Activated T-cell treated with anti-CD3 and anti-CD28 coated beads, Interleukin-2, amount 50 U/mL, for 72 hours (primary cell): ENCODE measurements around the gene ASB16. TPM values are rescaled to one million over a fixed set of nuclear protein-coding genes. Genes with fewer than 3 reads are reported as not detected.

Source experiments
- ATAC-seq, 2 donors: fragments of 150-1000 bp; cut with Tn5 transposase; replicated peaks in 1 of 2; 2 replicates each; pipeline ENCODE4 v1.10.0; 2021; ENCODE audit warnings: moderate library complexity in 2 of 2, mild to moderate bottlenecking in 1 of 2
- DNase-seq, 2 donors: peaks; one replicate each; pipeline ENCODE4 v3.0.0; 2021 to 2022; ENCODE audit warnings: mixed read lengths in 1 of 2
- H3K27ac Mint-ChIP-seq: one replicate; pipeline ENCODE4 v1.8.0; 2022; ENCODE audit warnings: mild to moderate bottlenecking, moderate library complexity, mixed read lengths
- H3K27me3 Mint-ChIP-seq: one replicate; pipeline ENCODE4 v1.8.0; 2022; ENCODE audit warnings: low read depth, mixed read lengths
- H3K36me3 Mint-ChIP-seq, 2 donors: one replicate each; pipeline ENCODE4 v1.8.0; 2022; ENCODE audit warnings: mixed read lengths in 2 of 2, mild to moderate bottlenecking in 1 of 2; ENCODE audit not compliant: insufficient read depth in 2 of 2
- H3K4me1 Mint-ChIP-seq: one replicate; pipeline ENCODE4 v1.8.0; 2022; ENCODE audit warnings: low read depth, mixed read lengths
- H3K4me3 Mint-ChIP-seq, 2 donors: one replicate each; pipeline ENCODE4 v1.8.0; 2022; ENCODE audit warnings: mild to moderate bottlenecking in 2 of 2, mixed read lengths in 2 of 2, moderate library complexity in 2 of 2
- H3K9me3 Mint-ChIP-seq, 2 donors: one replicate each; pipeline ENCODE4 v1.8.0; 2022; ENCODE audit warnings: mixed read lengths in 2 of 2
- total RNA-seq, 2 donors: library from RNA; stranded (reverse); gene quantifications; one replicate each; pipeline ENCODE4 v1.2.3, GENCODE V29; 2022

The ASB16 gene
- total RNA-seq, 2 donors from 2014 or later, result 0.34 to 0.44 TPM

- Mint-ChIP-seq H3K4me3 (peak within 1 kb of the TSS; percentile 92 to 95), H3K9me3 (no peaks in the 10 kb centered on the region), H3K36me3 (peaks cover 7% of the 10 kb centered on the region in 2 donors), H3K4me1 (peaks cover 50% of the 10 kb centered on the region), H3K27me3 (no peaks in the 10 kb centered on the region), H3K27ac (peak within 1 kb of the TSS; percentile 95)
- peak; percentile 98 to 99 for DNase-seq
- ATAC-seq, result peak; percentile 82
Measured at GRCh38 chr17:44199553-44200477, 29.3 kb downstream of the ASB16 start, which contains the start of gene ATXN7L3. ATXN7L3 (minus strand) TSS chr17:44199884; CDS start chr17:44198070, 1,814 bp downstream.

GRCh38 chr17:44200478-44201155 lies 30.1 kb downstream of the ASB16 start:
- no peaks in the 10 kb centered on the region for H3K9me3 Mint-ChIP-seq
- peak overlapping the region; percentile 95 for H3K27ac Mint-ChIP-seq
- no peaks in the 10 kb centered on the region for H3K27me3 Mint-ChIP-seq
- H3K4me1 Mint-ChIP-seq, result peaks cover 50% of the 10 kb centered on the region
- no peak for ATAC-seq
- peak overlapping the region; percentile 92 to 95 for H3K4me3 Mint-ChIP-seq
- H3K36me3 Mint-ChIP-seq, result peaks cover under 1 to 5% of the 10 kb centered on the region in 2 donors
- DNase-seq, result no peak

GRCh38 chr17:44202756-44203155 lies 32.3 kb downstream of the ASB16 start:
- no peak for ATAC-seq
- Mint-ChIP-seq H3K36me3 (peaks cover 3 to 5% of the 10 kb centered on the region in 2 donors), H3K4me3 (no peak overlapping the region), H3K4me1 (peaks cover 34% of the 10 kb centered on the region), H3K27ac (no peak overlapping the region), H3K27me3 (no peaks in the 10 kb centered on the region), H3K9me3 (no peaks in the 10 kb centered on the region)
- DNase-seq, result no peak

GRCh38 chr17:44203731-44204440 lies 33.4 kb downstream of the ASB16 start:
- Mint-ChIP-seq H3K4me3 (no peak overlapping the region), H3K27me3 (no peaks in the 10 kb centered on the region), H3K4me1 (peaks cover 39% of the 10 kb centered on the region), H3K36me3 (peaks cover 7 to 12% of the 10 kb centered on the region in 2 donors), H3K9me3 (no peaks in the 10 kb centered on the region), H3K27ac (peak overlapping the region; percentile 52)
- DNase-seq, result peak; percentile 66
- no peak for ATAC-seq

- no peaks in the 10 kb centered on the region for H3K9me3 Mint-ChIP-seq
- H3K27me3 Mint-ChIP-seq, result no peaks in the 10 kb centered on the region
- H3K4me3 Mint-ChIP-seq, result no peak overlapping the region
- no peak for ATAC-seq
- no peak for DNase-seq
- peaks cover 7 to 14% of the 10 kb centered on the region in 2 donors for H3K36me3 Mint-ChIP-seq
- peaks cover 45% of the 10 kb centered on the region for H3K4me1 Mint-ChIP-seq
- no peak overlapping the region for H3K27ac Mint-ChIP-seq
Measured at GRCh38 chr17:44204441-44204882, 34.0 kb downstream of the ASB16 start.

GRCh38 chr17:44205962-44206824 lies 35.7 kb downstream of the ASB16 start:
- Mint-ChIP-seq H3K27me3 (no peaks in the 10 kb centered on the region), H3K27ac (no peak overlapping the region), H3K4me1 (peaks cover 48% of the 10 kb centered on the region), H3K36me3 (peaks cover 8 to 20% of the 10 kb centered on the region in 2 donors), H3K9me3 (no peaks in the 10 kb centered on the region), H3K4me3 (no peak overlapping the region)
- ATAC-seq (no peak), DNase-seq (no peak)

GRCh38 chr17:44206825-44207155 lies 36.3 kb downstream of the ASB16 start:
- Mint-ChIP-seq H3K4me3 (no peak overlapping the region), H3K27ac (no peak overlapping the region), H3K36me3 (peaks cover 8 to 20% of the 10 kb centered on the region in 2 donors), H3K9me3 (no peaks in the 10 kb centered on the region), H3K4me1 (peaks cover 52% of the 10 kb centered on the region), H3K27me3 (no peaks in the 10 kb centered on the region)
- ATAC-seq, result no peak
- no peak for DNase-seq

GRCh38 chr17:44207319-44207718 lies 36.8 kb downstream of the ASB16 start:
- DNase-seq (no peak), ATAC-seq (no peak)
- Mint-ChIP-seq H3K4me3 (no peak overlapping the region), H3K36me3 (peaks cover 8 to 20% of the 10 kb centered on the region in 2 donors), H3K27me3 (no peaks in the 10 kb centered on the region), H3K4me1 (peaks cover 53% of the 10 kb centered on the region), H3K27ac (no peak overlapping the region), H3K9me3 (no peaks in the 10 kb centered on the region)

GRCh38 chr17:44207743-44208142 lies 37.2 kb downstream of the ASB16 start:
- no peak overlapping the region for H3K4me3 Mint-ChIP-seq
- no peaks in the 10 kb centered on the region for H3K9me3 Mint-ChIP-seq
- peaks cover 53% of the 10 kb centered on the region for H3K4me1 Mint-ChIP-seq
- peaks cover 8 to 21% of the 10 kb centered on the region in 2 donors for H3K36me3 Mint-ChIP-seq
- peak overlapping the region; percentile 71 for H3K27ac Mint-ChIP-seq
- ATAC-seq (no peak), DNase-seq (no peak)
- no peaks in the 10 kb centered on the region for H3K27me3 Mint-ChIP-seq

- ATAC-seq (peak; percentile 85 to 86), DNase-seq (peak; percentile 74)
- H3K27me3 Mint-ChIP-seq, result no peaks in the 10 kb centered on the region
- H3K27ac Mint-ChIP-seq, result peak overlapping the region; percentile 84
- H3K9me3 Mint-ChIP-seq, result no peaks in the 10 kb centered on the region
- peak overlapping the region; percentile 85 to 89 for H3K4me3 Mint-ChIP-seq
- peaks cover 18 to 34% of the 10 kb centered on the region in 2 donors for H3K36me3 Mint-ChIP-seq
- H3K4me1 Mint-ChIP-seq, result peaks cover 54% of the 10 kb centered on the region
Measured at GRCh38 chr17:44209786-44210341, 39.4 kb downstream of the ASB16 start.

GRCh38 chr17:44210342-44211192 lies 40.1 kb downstream of the ASB16 start:
- peak; percentile 91 to 92 for ATAC-seq
- Mint-ChIP-seq H3K27ac (peak overlapping the region; percentile 84), H3K27me3 (no peaks in the 10 kb centered on the region), H3K4me3 (peak overlapping the region; percentile 85 to 89), H3K4me1 (peaks cover 59% of the 10 kb centered on the region), H3K36me3 (peaks cover 20 to 36% of the 10 kb centered on the region in 2 donors), H3K9me3 (no peaks in the 10 kb centered on the region)
- DNase-seq, result peak; percentile 94 to 97
